B cell (primary cell): ENCODE data around the gene TRIM44. TPM values are rescaled to one million over a fixed set of nuclear protein-coding genes. Genes with fewer than 3 reads are reported as not detected.

Source experiments
- ATAC-seq: fragments of 200-7000 bp; cut with Tn5 transposase; one replicate; pipeline ENCODE4 v1.10.0; 2021; ENCODE audit warnings: low read depth, mild to moderate bottlenecking, moderate number of reproducible peaks, moderate library complexity
- CTCF ChIA-PET: fragments of 350-600 bp; sonication (Branson Sonifier 250); formaldehyde crosslinking; loops from one replicate; lab custom pipeline; 2021; ENCODE audit warnings: antibody characterized with exemption, inconsistent platforms; lab: Charles Lee
- POLR2A ChIA-PET: fragments of 350-600 bp; sonication (Branson Sonifier 250); formaldehyde crosslinking; loops from one replicate; lab custom pipeline; 2021; ENCODE audit warnings: antibody characterized with exemption; lab: Charles Lee
- DNase-seq: peaks from one replicate; pipeline ENCODE4 v3.0.0; 2013
- H2AFZ ChIP-seq: 2 replicates; pipeline ENCODE4 v1.6.1; 2012; ENCODE audit warnings: mild to moderate bottlenecking, low read depth, low read length; ENCODE audit not compliant: insufficient read depth, poor library complexity, severe bottlenecking
- H3K27ac ChIP-seq, 2 donors: 1 replicate in 1 of 2; 2 replicates in 1 of 2; pipeline ENCODE4 v1.5.1; 2012 to 2013; ENCODE audit warnings: low read length in 2 of 2, mild to moderate bottlenecking in 2 of 2, moderate library complexity in 1 of 2
- H3K27me3 ChIP-seq, 4 experiments: fragments of 200-600 bp in 1 of 4; sonication (generic) in 1 of 4; replicated peaks in 1 of 4; 1 replicate in 2 of 4; 2 replicates in 2 of 4; pipeline versions ENCODE4 v1.6.1 to v1.7.0; 2013 to 2016; ENCODE audit warnings: low read length in 3 of 4, mild to moderate bottlenecking in 2 of 4, mixed read lengths in 1 of 4, moderate library complexity in 1 of 4; ENCODE audit not compliant: insufficient read depth in 4 of 4, control insufficient read depth in 3 of 4; ENCODE audit errors: control extremely low read depth in 1 of 4
- H3K36me3 ChIP-seq, 2 experiments: replicated peaks in 1 of 2; 1 replicate in 1 of 2; 2 replicates in 1 of 2; pipeline versions ENCODE4 v1.6.1 to v1.7.1; 2013; ENCODE audit warnings: low read length in 1 of 2; ENCODE audit not compliant: insufficient read depth in 2 of 2, control insufficient read depth in 1 of 2; ENCODE audit errors: control extremely low read depth in 1 of 2, extremely low read depth in 1 of 2
- H3K4me1 ChIP-seq, 2 donors: fragments of 200-600 bp in 1 of 2; sonication (generic) in 1 of 2; 1 replicate in 1 of 2; 2 replicates in 1 of 2; pipeline versions ENCODE4 v1.5.1 to v1.6.1; 2013 to 2017; ENCODE audit warnings: low read length in 2 of 2; ENCODE audit not compliant: control insufficient read depth in 2 of 2, insufficient read depth in 2 of 2
- H3K4me2 ChIP-seq: replicated peaks from 2 replicates; pipeline ENCODE3; 2012; ENCODE audit warnings: mild to moderate bottlenecking, low read depth, low read length; ENCODE audit not compliant: poor library complexity, severe bottlenecking
- H3K4me3 ChIP-seq, 5 experiments: fragments of 200-600 bp in 1 of 5; sonication (generic) in 1 of 5; 1 replicate in 3 of 5; 2 replicates in 2 of 5; pipeline versions ENCODE4 v1.5.1 to v1.7.0; 2011 to 2016; ENCODE audit warnings: low read length in 4 of 5, mild to moderate bottlenecking in 4 of 5, low read depth in 2 of 5, control low read depth in 1 of 5, moderate library complexity in 1 of 5; ENCODE audit not compliant: insufficient read depth in 1 of 5; ENCODE audit errors: control extremely low read depth in 1 of 5, extremely low read depth in 1 of 5
- H3K79me2 ChIP-seq: fragments of 200-600 bp; sonication (generic); one replicate; pipeline ENCODE4 v1.6.0; 2016; ENCODE audit warnings: low read length; ENCODE audit not compliant: control insufficient read depth, insufficient read depth
- H3K9ac ChIP-seq: fragments of 200-600 bp; sonication (generic); 2 replicates; pipeline ENCODE4 v1.6.1; 2017; ENCODE audit warnings: mild to moderate bottlenecking, low read length, moderate library complexity
- H3K9me3 ChIP-seq, 3 donors: one replicate each; pipeline versions ENCODE4 v1.6.1 to v1.7.1; 2013; ENCODE audit warnings: low read length in 2 of 3; ENCODE audit not compliant: control insufficient read depth in 2 of 3, insufficient read depth in 1 of 3; ENCODE audit errors: control extremely low read depth in 1 of 3
- H4K20me1 ChIP-seq: 2 replicates; pipeline ENCODE4 v1.6.0; 2012; ENCODE audit warnings: mild to moderate bottlenecking, low read length; ENCODE audit not compliant: insufficient read depth, control insufficient read depth, poor library complexity, severe bottlenecking
- H3K27ac Mint-ChIP-seq: one replicate; pipeline ENCODE4 v1.8.0; 2021; ENCODE audit warnings: mixed read lengths
- H3K27me3 Mint-ChIP-seq: one replicate; pipeline ENCODE4 v1.8.0; 2021; ENCODE audit warnings: mixed read lengths
- H3K4me1 Mint-ChIP-seq: one replicate; pipeline ENCODE4 v1.8.0; 2021; ENCODE audit warnings: mixed read lengths
- H3K4me3 Mint-ChIP-seq: one replicate; pipeline ENCODE4 v1.8.0; 2021; ENCODE audit warnings: mixed read lengths
- H3K9me3 Mint-ChIP-seq: one replicate; pipeline ENCODE4 v1.8.0; 2022; ENCODE audit warnings: mixed read lengths; ENCODE audit not compliant: insufficient read depth
- CTCF ChIP-seq: fragments of 200-600 bp; IDR thresholded peaks from one replicate; pipeline ENCODE4 v1.8.0; 2022; ENCODE audit warnings: antibody characterized with exemption, mild to moderate bottlenecking
- EZH2 ChIP-seq: IDR thresholded peaks from 2 replicates; pipeline ENCODE4 v1.6.1; 2012; ENCODE audit warnings: borderline replicate concordance, low read depth, mild to moderate bottlenecking, moderate library complexity, low read length; ENCODE audit not compliant: insufficient read depth, poor library complexity, severe bottlenecking
- WGBS: methylation state at CpG from one replicate; pipeline ENCODE4 v1.1.5; 2013; ENCODE audit warnings: missing lambda C conversion rate; ENCODE audit not compliant: insufficient coverage; 5-methylcytosine and 5-hydroxymethylcytosine counted together
- intact Hi-C: fragments of 100-400 bp; cut with micrococcal nuclease; formaldehyde crosslinking; loops from one replicate; pipeline ENCODE4 v1.10.0; 2022
- polyA plus RNA-seq: library from polyadenylated mRNA; depleted of rRNA; stranded (reverse); fragments of >200 nt; gene quantifications from 2 replicates; pipeline ENCODE4 v1.2.3, GENCODE V29; 2012
- total RNA-seq, 2 donors: library from RNA; stranded (reverse); fragments of 120-200 nt in 1 of 2; gene quantifications; 1 replicate in 1 of 2; 2 replicates in 1 of 2; pipeline versions ENCODE4 v1.2.3 to v1.2.4, GENCODE V29; 2013 to 2022

The TRIM44 gene
- total and polyA plus RNA-seq, 2 donors (not counting 1 experiment from before 2014, with no cell fraction given): 39.1 to 71.1 TPM

GRCh38 chr11:35725885-35726284, 63.3 kb downstream of the TRIM44 start:
- Histone ChIP-seq H3K36me3 (peaks cover 2 to 36% of the 10 kb centered on the region in 2 experiments), H4K20me1 (peaks cover 8% of the 10 kb centered on the region), H3K4me3 (no peak overlapping the region), H3K79me2 (peaks cover 73% of the 10 kb centered on the region), H3K9ac (no peak overlapping the region), H3K4me2 (no peak overlapping the region), H3K27me3 (no peaks in the 10 kb centered on the region), H3K27ac (no peak overlapping the region), H3K9me3 (peaks cover 1 to 9% (median 3%) of the 10 kb centered on the region in 3 donors), H3K4me1 (peaks cover 16 to 27% of the 10 kb centered on the region in 2 donors), H2AFZ (no peak overlapping the region)
- TF ChIP-seq CTCF (no peak), EZH2 (no peak)
- no peak overlapping the region for H3K27ac Mint-ChIP-seq
- ChIA-PET CTCF (no interaction called here), POLR2A (no interaction called here)
- intact Hi-C loops: loop anchor here (10.0 kb wide), 1 partner anchor 61 kb away; the partner anchor contains the start of gene TRIM44
- ATAC-seq: no peak
- no peaks in the 10 kb centered on the region for H3K27me3 Mint-ChIP-seq
- WGBS: no CpG with 5 or more reads among the region's 2 CpGs
- no peak for DNase-seq
- H3K4me1 Mint-ChIP-seq: peaks cover 26% of the 10 kb centered on the region
- no peak overlapping the region for H3K4me3 Mint-ChIP-seq
- peaks cover 5% of the 10 kb centered on the region for H3K9me3 Mint-ChIP-seq

GRCh38 chr11:35727140-35727539, 64.6 kb downstream of the TRIM44 start:
- H3K27me3 Mint-ChIP-seq: no peaks in the 10 kb centered on the region

More at GRCh38 chr11:35727140-35727539, 64.6 kb downstream of the TRIM44 start:
- Histone ChIP-seq H3K4me3 (no peak overlapping the region), H3K9me3 (peaks cover 2 to 9% (median 3%) of the 10 kb centered on the region in 3 donors), H3K79me2 (peaks cover 66% of the 10 kb centered on the region), H3K36me3 (peaks cover 3 to 40% of the 10 kb centered on the region in 2 experiments), H4K20me1 (peaks cover 8% of the 10 kb centered on the region), H3K9ac (no peak overlapping the region), H3K27ac (no peak overlapping the region), H3K4me2 (no peak overlapping the region), H3K27me3 (no peaks in the 10 kb centered on the region), H2AFZ (no peak overlapping the region), H3K4me1 (peaks cover 8 to 17% of the 10 kb centered on the region in 2 donors)
- ATAC-seq (no peak), DNase-seq (no peak)
- ChIA-PET CTCF (no interaction called here), POLR2A (no interaction called here)
- H3K4me1 Mint-ChIP-seq: peaks cover 17% of the 10 kb centered on the region
- 100% methylated on average over 1 of the region's 1 CpG for WGBS
- no peak overlapping the region for H3K4me3 Mint-ChIP-seq
- peaks cover 5% of the 10 kb centered on the region for H3K9me3 Mint-ChIP-seq
- TF ChIP-seq EZH2: no peak
- no peak for TF ChIP-seq CTCF
- intact Hi-C loops: loop anchor here (10.0 kb wide), 1 partner anchor 62 kb away; the partner anchor contains the start of gene TRIM44
- no peak overlapping the region for H3K27ac Mint-ChIP-seq
